MM.1S (cell line): ENCODE measurements around the gene MEF2C.

ENCODE experiments used
- EZH2 ChIP-seq: fragments of 300-600 bp; sonication (generic); optimal IDR thresholded peaks from 2 replicates; pipeline ENCODE3; 2017; ENCODE audit warnings: low read depth, mild to moderate bottlenecking, antibody characterized with exemption, low read length, mixed read lengths
- EZH2phosphoT487 ChIP-seq: fragments of 300-600 bp; sonication (generic); IDR thresholded peaks from 2 replicates; pipeline ENCODE4 v1.6.1; 2018; ENCODE audit warnings: antibody characterized with exemption, low read length
- TF ChIP-seq, protein P1 (sequence below): fragments of 300-600 bp; sonication (generic); IDR thresholded peaks from 2 replicates; pipeline ENCODE4 v1.5.1; 2016; ENCODE audit warnings: antibody characterized with exemption, low read length, mixed read lengths

DNA sequence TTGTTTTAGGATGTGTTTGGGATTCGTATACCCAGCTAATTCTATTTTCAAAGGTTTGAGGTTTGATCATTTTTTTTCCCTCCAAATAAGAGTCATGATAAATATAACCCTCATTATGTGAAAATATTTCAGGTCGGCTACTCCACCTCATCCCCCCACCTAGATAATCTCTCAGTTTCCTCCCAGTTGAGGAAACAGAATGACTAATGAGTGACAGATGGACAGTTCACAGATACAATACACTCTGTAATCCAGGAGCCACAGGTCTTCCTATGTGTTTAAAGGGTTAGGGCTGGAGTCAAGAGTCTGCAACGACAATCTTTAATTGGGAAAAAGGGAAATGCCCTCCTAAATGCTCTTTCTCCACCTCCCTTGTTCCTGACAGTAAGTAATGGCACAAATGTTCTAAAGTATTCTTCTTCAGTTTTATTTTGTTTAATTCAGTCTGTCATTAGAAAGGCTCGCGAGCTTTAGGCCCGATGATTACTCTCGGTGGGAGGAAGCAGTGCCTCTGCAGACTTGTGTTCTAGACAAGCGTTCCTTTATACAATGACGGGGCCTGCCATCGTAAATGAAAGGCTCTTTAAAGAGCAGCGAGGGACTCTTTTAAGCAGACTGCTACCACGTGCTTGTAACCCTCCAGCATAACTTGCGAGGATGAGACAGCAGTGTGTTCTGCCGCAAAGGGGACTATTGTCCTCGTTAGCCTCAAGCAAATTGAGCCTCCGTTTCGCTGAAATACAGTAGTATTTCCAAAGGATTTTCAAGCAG, 69.0 kb downstream of the MEF2C start:
- TF ChIP-seq EZH2 (no peak), EZH2phosphoT487 (no peak)
- TF ChIP-seq, protein P1, sequence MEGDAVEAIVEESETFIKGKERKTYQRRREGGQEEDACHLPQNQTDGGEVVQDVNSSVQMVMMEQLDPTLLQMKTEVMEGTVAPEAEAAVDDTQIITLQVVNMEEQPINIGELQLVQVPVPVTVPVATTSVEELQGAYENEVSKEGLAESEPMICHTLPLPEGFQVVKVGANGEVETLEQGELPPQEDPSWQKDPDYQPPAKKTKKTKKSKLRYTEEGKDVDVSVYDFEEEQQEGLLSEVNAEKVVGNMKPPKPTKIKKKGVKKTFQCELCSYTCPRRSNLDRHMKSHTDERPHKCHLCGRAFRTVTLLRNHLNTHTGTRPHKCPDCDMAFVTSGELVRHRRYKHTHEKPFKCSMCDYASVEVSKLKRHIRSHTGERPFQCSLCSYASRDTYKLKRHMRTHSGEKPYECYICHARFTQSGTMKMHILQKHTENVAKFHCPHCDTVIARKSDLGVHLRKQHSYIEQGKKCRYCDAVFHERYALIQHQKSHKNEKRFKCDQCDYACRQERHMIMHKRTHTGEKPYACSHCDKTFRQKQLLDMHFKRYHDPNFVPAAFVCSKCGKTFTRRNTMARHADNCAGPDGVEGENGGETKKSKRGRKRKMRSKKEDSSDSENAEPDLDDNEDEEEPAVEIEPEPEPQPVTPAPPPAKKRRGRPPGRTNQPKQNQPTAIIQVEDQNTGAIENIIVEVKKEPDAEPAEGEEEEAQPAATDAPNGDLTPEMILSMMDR: no peak
